Neural cell (in vitro differentiated cells): ENCODE measurements around the gene GPR107.

Experiments used
- CTCF ChIP-seq: fragments of 450-650 bp; IDR thresholded peaks from 2 replicates; pipeline ENCODE4 v1.5.1; 2014; ENCODE audit warnings: antibody characterized with exemption, mild to moderate bottlenecking, moderate library complexity; ENCODE audit not compliant: poor library complexity, severe bottlenecking
- EP300 ChIP-seq: fragments of 450-650 bp; conservative IDR thresholded peaks from 2 replicates; pipeline ENCODE4 v1.6.1; 2014; ENCODE audit warnings: antibody characterized with exemption, mild to moderate bottlenecking, moderate library complexity; ENCODE audit not compliant: poor library complexity, severe bottlenecking
- EZH2 ChIP-seq: fragments of 200-600, 300-800 bp; shearing (Covaris generic), sonication (generic); IDR thresholded peaks from 2 replicates; pipeline ENCODE4 v1.6.1; 2014; ENCODE audit warnings: antibody characterized with exemption, low read length, borderline replicate concordance, mild to moderate bottlenecking; ENCODE audit not compliant: insufficient read depth, poor library complexity, severe bottlenecking
- POLR2AphosphoS5 ChIP-seq: IDR thresholded peaks from 2 replicates; pipeline ENCODE4 v1.6.1; 2012
- REST ChIP-seq: IDR thresholded peaks from 2 replicates; pipeline ENCODE4 v1.6.1; 2012; ENCODE audit warnings: borderline replicate concordance

DNA sequence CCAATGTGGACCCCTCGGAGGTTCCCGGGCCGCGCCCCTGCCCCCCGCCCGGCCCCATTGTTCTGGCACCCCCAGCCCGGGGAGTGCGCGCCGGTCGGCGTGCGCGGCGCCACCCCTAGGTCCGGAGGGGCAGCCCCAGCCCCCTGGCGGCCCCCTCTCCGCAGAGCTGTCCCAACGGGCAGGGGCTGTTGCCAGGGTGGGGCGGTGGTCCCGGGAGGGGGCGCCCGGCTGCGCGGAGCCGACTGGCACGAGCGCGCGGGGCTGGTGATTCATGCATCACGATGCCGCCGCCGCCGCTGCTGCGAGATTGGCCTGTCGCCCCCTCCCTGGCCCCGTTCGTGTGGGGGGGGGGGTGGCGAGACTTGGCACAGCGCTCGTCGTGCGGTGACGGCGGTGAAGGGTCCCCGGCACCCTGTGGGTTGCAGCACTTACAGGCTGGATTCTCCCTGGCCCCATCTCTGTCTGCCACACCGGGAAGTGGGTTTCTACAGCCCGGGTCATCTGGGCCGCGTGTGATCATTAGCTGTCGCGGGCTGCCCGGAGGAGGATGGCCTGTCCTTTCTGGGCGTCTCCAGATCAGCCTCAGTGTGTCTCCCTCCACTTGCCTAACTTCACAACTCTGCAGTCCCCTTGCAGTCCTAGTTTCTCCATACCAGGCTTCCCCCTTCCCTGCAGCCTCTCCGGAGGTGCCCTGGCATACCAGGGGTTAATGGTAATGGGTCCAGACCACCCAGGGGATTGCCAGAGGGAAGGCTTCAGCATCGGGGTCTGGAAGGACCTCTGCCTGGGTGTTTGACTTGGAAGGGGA is 119.4 kb downstream of the GPR107 start:
- TF ChIP-seq CTCF (peak; percentile 38), EZH2 (no peak), REST (no peak), EP300 (peak; percentile 40), POLR2AphosphoS5 (peak; percentile 83)
